Measurements from ENCODE around the gene IGFL3.
A peak's percentile ranks its signal among the peaks of the same experiment; 100 is the strongest.
"Not testable (repeated sequence)": the region's sequence is repeated elsewhere in the genome, so short reads cannot be mapped to it uniquely, and the experiment has no call there.

The IGFL3 gene

GRCh38 chr19:46124638-46125115 is at the start of gene IGFL3:
TSS of gene IGFL3 (minus strand) at chr19:46124688. CDS start at chr19:46124649, 39 bp downstream.
- DNase-seq (ENCODE audit: low spot score): peak; percentile 62

GRCh38 chr19:46173886-46174480 is 49.5 kb upstream of the IGFL3 start:
- DNase-seq (ENCODE audit: low spot score): no peak

- no peak for DNase-seq (ENCODE audit: low spot score)
Measured at GRCh38 chr19:46162731-46163130, 38.2 kb upstream of the IGFL3 start.

- not testable (repeated sequence) for DNase-seq (ENCODE audit: low spot score)
Measured at GRCh38 chr19:46161642-46162257, 37.3 kb upstream of the IGFL3 start.

- no peak for DNase-seq (ENCODE audit: low spot score)
Measured at GRCh38 chr19:46160233-46160775, 35.8 kb upstream of the IGFL3 start.

- DNase-seq (ENCODE audit: low spot score): no peak
Measured at GRCh38 chr19:46159418-46160232, 35.1 kb upstream of the IGFL3 start.

- DNase-seq (ENCODE audit: low spot score): no peak
Measured at GRCh38 chr19:46155237-46155636, 30.7 kb upstream of the IGFL3 start.

- DNase-seq (ENCODE audit: low spot score): no peak
Measured at GRCh38 chr19:46150606-46151005, 26.1 kb upstream of the IGFL3 start.

GRCh38 chr19:46147791-46148288 is 23.4 kb upstream of the IGFL3 start, which contains the start of gene IGFL2:
TSS of gene IGFL2 (plus strand) at chr19:46148238. CDS start at chr19:46148279, 41 bp downstream.
- DNase-seq (ENCODE audit: low spot score): no peak

- DNase-seq (ENCODE audit: low spot score): no peak
Measured at GRCh38 chr19:46147166-46147740, 22.8 kb upstream of the IGFL3 start.

GRCh38 chr19:46144756-46145155 is 20.3 kb upstream of the IGFL3 start:
- DNase-seq (ENCODE audit: low spot score): no peak

- no peak for DNase-seq (ENCODE audit: low spot score)
Measured at GRCh38 chr19:46142294-46142693, 17.8 kb upstream of the IGFL3 start.

GRCh38 chr19:46141421-46141820 is 16.9 kb upstream of the IGFL3 start:
- DNase-seq (ENCODE audit: low spot score): no peak

GRCh38 chr19:46137915-46138473 is 13.5 kb upstream of the IGFL3 start:
- no peak for DNase-seq (ENCODE audit: low spot score)

- DNase-seq (ENCODE audit: low spot score): no peak
Measured at GRCh38 chr19:46134527-46134926, 10.0 kb upstream of the IGFL3 start.

- DNase-seq (ENCODE audit: low spot score): no peak
Measured at GRCh38 chr19:46133777-46134241, 9.3 kb upstream of the IGFL3 start.

GRCh38 chr19:46133101-46133627 is 8.7 kb upstream of the IGFL3 start:
- peak; percentile 82 for DNase-seq (ENCODE audit: low spot score)

- DNase-seq (ENCODE audit: low spot score): no peak
Measured at GRCh38 chr19:46132508-46133100, 8.1 kb upstream of the IGFL3 start.

- DNase-seq (ENCODE audit: low spot score): no peak
Measured at GRCh38 chr19:46131485-46132143, 7.1 kb upstream of the IGFL3 start.

- DNase-seq (ENCODE audit: low spot score): no peak
Measured at GRCh38 chr19:46126086-46126580, 1.6 kb upstream of the IGFL3 start.
